ENCODE data around the gene EID1. TPM values are rescaled to one million over a fixed set of nuclear protein-coding genes. Genes with fewer than 3 reads are reported as not detected.

The EID1 gene
- total RNA-seq, 4 donors from 2014 or later: 329 to 383 (median 335) TPM

DNA sequence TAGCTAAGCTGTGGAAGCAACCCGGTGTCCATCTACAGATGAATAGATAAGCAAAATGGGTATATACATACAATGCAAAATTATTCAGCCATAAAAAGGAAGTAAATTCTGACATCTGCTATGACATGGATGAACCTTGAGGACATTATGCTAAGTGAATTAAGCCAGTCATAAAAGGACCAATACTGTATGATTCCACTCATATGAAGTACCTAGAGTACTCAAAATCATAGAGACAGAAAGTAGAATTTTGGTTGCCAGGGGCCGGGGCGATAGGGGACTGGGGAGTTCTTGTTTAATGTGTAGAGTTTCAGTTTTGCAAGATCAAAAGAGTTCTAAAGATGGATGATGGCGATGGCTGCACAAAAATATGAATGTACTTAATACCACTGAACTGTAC, 10.3 kb downstream of the EID1 start:
- no peak overlapping the region for H3K27ac ChIP-seq
- WGBS, 2 donors (ENCODE audit: low coverage in 1 of 2): 80 to 97% methylated on average over 4 of the region's 4 CpGs
- no peak overlapping the region for H3K4me3 ChIP-seq

DNA sequence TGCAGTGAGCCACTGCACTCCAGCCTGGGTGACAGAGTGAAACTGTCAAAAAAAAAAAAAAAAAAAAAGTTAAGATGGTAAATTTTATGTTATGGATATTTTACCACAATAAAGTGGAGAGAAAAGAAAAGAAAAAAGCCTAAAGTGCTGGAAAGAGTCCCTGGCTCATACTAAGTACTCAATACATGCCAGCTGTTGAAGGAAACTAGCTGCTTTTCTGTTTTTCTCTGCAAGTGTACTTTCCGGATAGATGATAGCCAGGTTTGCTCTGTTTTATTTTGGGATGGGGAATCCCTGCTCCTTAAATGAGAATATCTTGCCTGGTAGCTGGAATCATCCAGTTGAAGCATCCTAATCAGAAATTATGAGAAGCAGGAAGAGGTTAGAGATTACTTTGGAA, 10.9 kb downstream of the EID1 start:
- ATAC-seq: no peak
- WGBS, 2 donors (ENCODE audit: low coverage in 1 of 2): 31 to 63% methylated on average over 1 of the region's 1 CpG
- no peaks in the 10 kb centered on the region for H3K27me3 ChIP-seq
- peak overlapping the region in 2 of 4 donors; percentile 47 to 52 for H3K27ac ChIP-seq
- H3K36me3 ChIP-seq: no peaks in the 10 kb centered on the region
- no peak overlapping the region for H3K4me3 ChIP-seq
- no peaks in the 10 kb centered on the region for H3K4me1 ChIP-seq
- no peaks in the 10 kb centered on the region for H3K9me3 ChIP-seq
- TF ChIP-seq POLR2A (IDR thresholded peaks at IDR 0.05) (no peak), POLR2AphosphoS5 (IDR thresholded peaks at IDR 0.05) (no peak), EP300 (IDR thresholded peaks at IDR 0.05) (no peak)
- TF ChIP-seq, protein P1, sequence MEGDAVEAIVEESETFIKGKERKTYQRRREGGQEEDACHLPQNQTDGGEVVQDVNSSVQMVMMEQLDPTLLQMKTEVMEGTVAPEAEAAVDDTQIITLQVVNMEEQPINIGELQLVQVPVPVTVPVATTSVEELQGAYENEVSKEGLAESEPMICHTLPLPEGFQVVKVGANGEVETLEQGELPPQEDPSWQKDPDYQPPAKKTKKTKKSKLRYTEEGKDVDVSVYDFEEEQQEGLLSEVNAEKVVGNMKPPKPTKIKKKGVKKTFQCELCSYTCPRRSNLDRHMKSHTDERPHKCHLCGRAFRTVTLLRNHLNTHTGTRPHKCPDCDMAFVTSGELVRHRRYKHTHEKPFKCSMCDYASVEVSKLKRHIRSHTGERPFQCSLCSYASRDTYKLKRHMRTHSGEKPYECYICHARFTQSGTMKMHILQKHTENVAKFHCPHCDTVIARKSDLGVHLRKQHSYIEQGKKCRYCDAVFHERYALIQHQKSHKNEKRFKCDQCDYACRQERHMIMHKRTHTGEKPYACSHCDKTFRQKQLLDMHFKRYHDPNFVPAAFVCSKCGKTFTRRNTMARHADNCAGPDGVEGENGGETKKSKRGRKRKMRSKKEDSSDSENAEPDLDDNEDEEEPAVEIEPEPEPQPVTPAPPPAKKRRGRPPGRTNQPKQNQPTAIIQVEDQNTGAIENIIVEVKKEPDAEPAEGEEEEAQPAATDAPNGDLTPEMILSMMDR (IDR thresholded peaks at IDR 0.05): no peak

More for the DNA sequence above, 10.3 kb downstream of the EID1 start:
- TF ChIP-seq POLR2AphosphoS5 (IDR thresholded peaks at IDR 0.05): no peak
- Histone ChIP-seq H3K9me3 (no peaks in the 10 kb centered on the region), H3K27me3 (no peaks in the 10 kb centered on the region), H3K4me1 (no peaks in the 10 kb centered on the region), H3K36me3 (no peaks in the 10 kb centered on the region)
- no peak for ATAC-seq

DNA sequence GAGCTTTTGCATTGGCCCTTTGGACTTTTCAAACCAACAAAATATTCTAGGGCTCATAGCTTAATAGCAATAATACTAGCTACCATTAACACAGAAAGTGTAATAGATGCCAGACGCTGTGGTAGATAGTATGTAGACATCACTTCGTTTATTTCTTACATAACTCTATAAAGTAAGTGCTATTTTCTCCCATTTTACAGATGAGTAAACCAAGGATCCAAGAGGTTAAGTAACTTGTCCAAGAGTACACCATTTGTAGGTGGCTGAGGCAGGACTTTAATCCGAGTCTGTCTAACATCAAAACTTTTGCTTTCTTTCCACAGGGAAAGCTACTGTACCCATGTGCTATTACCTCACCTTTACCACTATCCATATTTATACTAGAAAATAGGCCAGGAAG, 12.0 kb downstream of the EID1 start:
- TF ChIP-seq, protein P1 (IDR thresholded peaks at IDR 0.05): no peak
- TF ChIP-seq EP300 (IDR thresholded peaks at IDR 0.05) (no peak), POLR2AphosphoS5 (IDR thresholded peaks at IDR 0.05) (no peak), POLR2A (IDR thresholded peaks at IDR 0.05) (no peak)
- no peaks in the 10 kb centered on the region for H3K9me3 ChIP-seq
- H3K4me3 ChIP-seq: no peak overlapping the region
- no peaks in the 10 kb centered on the region for H3K27me3 ChIP-seq
- ATAC-seq: no peak
- H3K4me1 ChIP-seq: no peaks in the 10 kb centered on the region
- no peaks in the 10 kb centered on the region for H3K36me3 ChIP-seq
- 90 to 91% methylated on average over 3 of the region's 3 CpGs for WGBS, 2 donors (ENCODE audit: low coverage in 1 of 2)
- H3K27ac ChIP-seq: peak overlapping the region in 1 of 4 donors; percentile 14

DNA sequence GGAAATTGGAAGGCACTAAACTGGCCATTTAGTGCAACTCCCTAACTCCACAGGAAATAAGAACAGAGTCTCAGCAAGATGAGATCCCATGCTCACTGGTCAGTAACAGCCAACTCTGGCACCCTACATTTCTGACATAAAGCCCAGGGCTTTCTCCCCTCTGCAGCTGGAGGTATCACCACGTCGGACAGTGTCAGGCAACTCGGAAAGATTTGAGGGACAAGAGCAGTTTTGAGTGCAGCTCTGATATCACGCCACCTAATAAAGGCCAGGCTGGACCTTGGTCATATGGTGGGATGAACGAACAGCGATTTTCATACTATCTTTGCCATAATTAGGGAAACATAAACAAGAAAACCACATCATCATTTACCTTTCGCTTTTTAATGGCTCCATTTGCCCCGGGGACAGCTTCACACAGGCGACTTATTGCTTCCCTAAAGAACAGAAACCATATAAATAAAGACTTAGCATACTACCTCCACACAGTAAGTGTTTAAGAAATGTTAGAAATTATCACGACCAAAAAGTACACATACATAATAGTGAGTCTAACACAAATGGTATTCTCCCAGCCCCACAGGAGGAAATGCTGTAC, 12.5 kb downstream of the EID1 start:
- Histone ChIP-seq H3K36me3 (no peaks in the 10 kb centered on the region), H3K4me1 (no peaks in the 10 kb centered on the region), H3K27ac (no peak overlapping the region), H3K9me3 (no peaks in the 10 kb centered on the region), H3K4me3 (no peak overlapping the region), H3K27me3 (no peaks in the 10 kb centered on the region)
- WGBS, 2 donors (ENCODE audit: low coverage in 1 of 2): 68 to 93% methylated on average over 6 to 10 of the region's 10 CpGs
- TF ChIP-seq EP300 (IDR thresholded peaks at IDR 0.05) (no peak), POLR2AphosphoS5 (IDR thresholded peaks at IDR 0.05) (no peak), POLR2A (IDR thresholded peaks at IDR 0.05) (no peak)
- TF ChIP-seq, protein P1 (IDR thresholded peaks at IDR 0.05): no peak
- no peak for ATAC-seq

DNA sequence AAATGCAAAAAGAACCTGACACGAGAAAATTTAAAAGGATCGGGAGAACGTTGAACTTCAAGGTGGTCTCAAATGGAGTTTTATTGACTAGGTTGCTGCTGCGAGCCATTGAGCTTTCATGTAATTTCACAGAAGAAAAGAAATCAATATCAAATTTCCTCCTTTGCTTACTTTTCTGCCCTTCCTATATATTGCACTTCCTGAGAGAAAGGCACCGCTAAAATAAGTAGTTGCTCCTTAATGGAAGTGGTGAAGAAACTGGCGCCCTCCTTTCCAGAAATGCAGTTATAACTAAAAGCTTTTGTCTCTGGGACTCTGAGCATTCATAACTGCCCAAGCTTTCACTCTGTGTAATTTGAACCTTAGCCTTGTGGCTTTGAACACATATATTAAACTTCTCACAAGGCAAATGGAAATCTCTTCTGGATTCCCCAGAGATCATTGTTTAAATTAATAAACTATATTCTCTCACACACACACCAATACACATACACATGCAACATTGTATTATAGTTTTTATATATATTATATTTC, 13.4 kb downstream of the EID1 start:
- ATAC-seq: no peak
- no peak overlapping the region for H3K4me3 ChIP-seq
- H3K27me3 ChIP-seq: no peaks in the 10 kb centered on the region
- no peaks in the 10 kb centered on the region for H3K9me3 ChIP-seq
- H3K36me3 ChIP-seq: no peaks in the 10 kb centered on the region
- no peaks in the 10 kb centered on the region for H3K4me1 ChIP-seq
- 73 to 81% methylated on average over 6 of the region's 6 CpGs for WGBS, 2 donors (ENCODE audit: low coverage in 1 of 2)
- no peak for TF ChIP-seq POLR2A (IDR thresholded peaks at IDR 0.05)
- TF ChIP-seq EP300 (IDR thresholded peaks at IDR 0.05): no peak
- TF ChIP-seq, protein P1 (IDR thresholded peaks at IDR 0.05): no peak
- TF ChIP-seq POLR2AphosphoS5 (IDR thresholded peaks at IDR 0.05): no peak
- H3K27ac ChIP-seq: no peak overlapping the region

All from gastroesophageal sphincter (tissue), 4 donors.